GM06990 (cell line): ENCODE measurements around the gene RIT2.

Experiments
- DNase-seq: peaks from one replicate; pipeline ENCODE4 v3.0.0-alpha.2; 2011; ENCODE audit not compliant: insufficient read length; ENCODE audit errors: extremely low read depth
- H3K27me3 ChIP-seq: replicated peaks from 2 replicates; pipeline ENCODE4 v1.6.0; 2011; ENCODE audit warnings: low read length; ENCODE audit not compliant: control insufficient read depth, insufficient read depth
- H3K36me3 ChIP-seq: 2 replicates; pipeline ENCODE4 v1.5.1; 2011; ENCODE audit warnings: low read length; ENCODE audit not compliant: control insufficient read depth, insufficient read depth
- H3K4me3 ChIP-seq: replicated peaks from 2 replicates; pipeline ENCODE4 v1.5.1; 2011; ENCODE audit warnings: low read depth, mild to moderate bottlenecking, control low read depth, low read length
- CTCF ChIP-seq: IDR thresholded peaks from 2 replicates; pipeline ENCODE4 v1.5.1; 2011; ENCODE audit warnings: low read length, control low read depth, mild to moderate bottlenecking, inconsistent platforms; ENCODE audit not compliant: insufficient read depth, poor library complexity, severe bottlenecking

RIT2 gene

DNA sequence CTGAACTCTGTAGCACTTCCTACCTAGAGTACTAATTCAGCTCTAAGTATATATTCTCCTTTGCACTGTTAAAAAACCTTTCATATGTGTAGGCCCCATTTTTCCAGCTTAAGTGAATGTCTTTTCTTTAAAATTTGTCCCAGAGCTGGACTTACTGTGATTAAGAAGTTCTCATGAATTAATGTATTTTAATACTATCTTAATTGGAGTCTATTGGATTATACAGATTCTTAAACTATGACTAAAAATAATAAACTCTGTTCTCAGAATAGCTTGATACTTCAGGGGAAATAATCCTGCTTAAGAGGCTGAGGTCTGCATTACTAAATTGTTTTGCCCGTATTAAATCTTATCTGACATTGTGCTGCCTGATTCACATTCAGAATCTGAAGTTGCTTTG is 223.3 kb downstream of the RIT2 start:
- H3K36me3 ChIP-seq, result no peaks in the 10 kb centered on the region
- no peaks in the 10 kb centered on the region for H3K27me3 ChIP-seq
- DNase-seq, result no peak
- H3K4me3 ChIP-seq, result no peak overlapping the region
- no peak for TF ChIP-seq CTCF

GRCh38 chr18:42891705-42892104 is 223.8 kb downstream of the RIT2 start:
- DNase-seq, result no peak
- no peak for TF ChIP-seq CTCF
- no peaks in the 10 kb centered on the region for H3K36me3 ChIP-seq
- no peaks in the 10 kb centered on the region for H3K27me3 ChIP-seq
- no peak overlapping the region for H3K4me3 ChIP-seq

DNA sequence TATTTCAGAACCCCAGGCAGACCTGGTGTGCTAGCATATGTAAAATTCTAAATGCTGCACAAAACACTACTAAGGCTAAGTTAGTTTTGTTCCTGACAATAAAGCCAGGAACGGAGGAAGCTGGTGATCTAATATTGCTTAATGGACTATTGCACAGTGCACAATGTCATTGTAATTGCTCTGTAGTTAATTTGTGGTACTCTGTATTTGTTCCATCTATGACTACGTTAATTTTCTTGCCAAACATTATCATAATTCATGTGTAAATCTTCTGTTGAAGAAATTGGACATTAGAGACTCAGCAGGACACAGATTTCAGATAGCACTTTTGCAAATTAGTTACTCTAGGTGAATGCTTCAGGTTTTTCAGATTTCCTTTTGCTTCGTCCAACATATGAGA is 232.3 kb downstream of the RIT2 start:
- Histone ChIP-seq H3K4me3 (no peak overlapping the region), H3K36me3 (no peaks in the 10 kb centered on the region), H3K27me3 (no peaks in the 10 kb centered on the region)
- no peak for TF ChIP-seq CTCF
- no peak for DNase-seq

- no peaks in the 10 kb centered on the region for H3K27me3 ChIP-seq
- H3K36me3 ChIP-seq, result no peaks in the 10 kb centered on the region
- TF ChIP-seq CTCF, result no peak
- no peak for DNase-seq
- H3K4me3 ChIP-seq, result no peak overlapping the region
These were observed 233.4 kb downstream of the RIT2 start for GRCh38 chr18:42882122-42882521.

DNA sequence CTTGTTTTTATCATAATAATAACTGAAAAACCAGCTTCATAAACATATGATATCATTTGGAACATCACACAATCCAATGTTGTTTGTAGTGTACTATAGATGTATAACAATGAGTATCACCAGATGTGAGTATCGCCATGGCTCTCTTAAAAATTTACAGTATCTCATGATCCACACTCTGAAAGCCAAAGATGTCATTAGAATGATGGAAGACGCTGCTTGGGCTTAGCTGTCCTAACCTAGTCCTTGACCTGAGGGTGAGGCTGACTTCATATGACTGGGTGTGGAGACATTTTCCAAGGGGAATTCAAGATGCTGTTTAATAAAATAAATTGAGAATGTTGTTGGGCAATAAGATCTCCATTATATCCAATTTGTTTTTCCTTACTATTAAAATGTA is 242.6 kb downstream of the RIT2 start:
- no peak for TF ChIP-seq CTCF
- no peaks in the 10 kb centered on the region for H3K27me3 ChIP-seq
- H3K36me3 ChIP-seq, result no peaks in the 10 kb centered on the region
- H3K4me3 ChIP-seq, result no peak overlapping the region
- DNase-seq, result no peak

GRCh38 chr18:42864876-42865275 is 250.6 kb downstream of the RIT2 start:
- no peaks in the 10 kb centered on the region for H3K27me3 ChIP-seq
- no peak for TF ChIP-seq CTCF
- H3K4me3 ChIP-seq, result no peak overlapping the region
- DNase-seq, result no peak
- H3K36me3 ChIP-seq, result no peaks in the 10 kb centered on the region
